GM12878 (cell line): ENCODE data around the gene METTL1. TPM values are rescaled to one million over a fixed set of nuclear protein-coding genes. Genes with fewer than 3 reads are reported as not detected.

ENCODE experiments used
- EGR1 ChIP-seq, 2 experiments: IDR thresholded peaks; 1 replicate in 1 of 2; 2 replicates in 1 of 2; pipeline ENCODE4 v1.6.1; 2011 to 2012; ENCODE audit warnings: low read depth in 2 of 2, low read length in 2 of 2, borderline replicate concordance in 1 of 2, mild to moderate bottlenecking in 1 of 2, moderate library complexity in 1 of 2
- LARP7 ChIP-seq: fragments of 450-650 bp; IDR thresholded peaks from 2 replicates; pipeline ENCODE4 v1.6.1; 2017; ENCODE audit warnings: mild to moderate bottlenecking
- PAX5 ChIP-seq: IDR thresholded peaks from 2 replicates; pipeline ENCODE4 v1.6.1; 2011; ENCODE audit warnings: low read depth, low read length, borderline replicate concordance
- PRDM15 ChIP-seq: fragments of 450-650 bp; formaldehyde crosslinking; IDR thresholded peaks from 2 replicates; pipeline ENCODE4 v1.4.0; 2020; ENCODE audit warnings: mild to moderate bottlenecking, moderate library complexity
- SMC3 ChIP-seq: IDR thresholded peaks from 2 replicates; pipeline ENCODE4 v1.6.1; 2011; ENCODE audit warnings: low read length, improper control_type of control experiment, borderline replicate concordance
- SREBF2 ChIP-seq: IDR thresholded peaks from 2 replicates; pipeline ENCODE4 v1.6.1; 2012; ENCODE audit warnings: mild to moderate bottlenecking, low read length
- SRF ChIP-seq, 2 experiments: IDR thresholded peaks; 2 replicates each; pipeline ENCODE4 v1.6.1; 2011; ENCODE audit warnings: low read depth in 2 of 2, low read length in 2 of 2, mild to moderate bottlenecking in 1 of 2, moderate library complexity in 1 of 2
- ZBTB33 ChIP-seq: fragments of 450-650 bp; IDR thresholded peaks from 2 replicates; pipeline ENCODE4 v1.6.1; 2017; ENCODE audit warnings: mild to moderate bottlenecking
- polyA plus RNA-seq, 11 experiments: library from polyadenylated mRNA; depleted of rRNA in 4 of 11; unstranded in 6 of 11; stranded (reverse) in 5 of 11; fragments of >200 nt; fragmentation: Nextera tagmentation in 4 of 11; fragmentation: Illumina TruSeq in 1 of 11; extraction: Ambion mirVana in 4 of 11; extraction: Trizol in 1 of 11; gene quantifications; 1 replicate in 1 of 11; 2 replicates in 10 of 11; pipeline versions ENCODE4 v1.2.1 to v1.2.3, GENCODE V29; 2011 to 2016; ENCODE audit warnings: inconsistent platforms in 2 of 11, missing spikeins in 2 of 11, low read depth in 1 of 11
- total RNA-seq, 4 experiments: library from RNA; depleted of rRNA in 3 of 4; stranded (reverse); fragments of >200 nt in 3 of 4; fragmentation: Illumina TruSeq in 1 of 4; extraction: Trizol in 1 of 4; gene quantifications; 2 replicates each; pipeline versions ENCODE4 v1.2.1 to v1.2.3, GENCODE V29; 2013 to 2021
- TF ChIP-seq, protein P1 (sequence below): fragments of 450-650 bp; IDR thresholded peaks from 2 replicates; pipeline ENCODE4 v1.6.1; 2016; ENCODE audit warnings: mild to moderate bottlenecking

Gene METTL1
- total and polyA plus RNA-seq, 10 of the 15 experiments (the other 5 are each of a cell fraction or from before 2014, with no cell fraction given), result 11.3 to 44.3 (median 30.6) TPM

DNA sequence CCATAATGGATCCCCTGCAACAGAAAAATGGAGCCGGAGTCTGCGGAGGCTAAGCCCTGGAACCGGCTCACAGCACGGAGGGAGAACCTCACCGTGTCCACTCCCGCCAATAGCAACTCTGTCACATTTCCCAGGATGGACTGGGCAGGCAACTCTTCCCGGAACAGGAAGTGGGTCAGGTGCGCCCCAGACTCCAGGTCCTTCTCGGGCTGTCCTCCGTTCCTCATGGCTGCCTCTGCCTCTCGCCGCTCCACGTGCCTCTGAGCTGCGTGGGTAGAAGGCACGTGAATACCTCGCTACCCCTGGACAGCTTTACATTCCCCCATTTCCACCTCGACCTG is 7.3 kb downstream of the METTL1 start (continued):
- TF ChIP-seq PRDM15 (CRISPR knock-in tag) (no peak), SMC3 (no peak), SREBF2 (no peak), ZBTB33 (no peak), EGR1 (IDR thresholded peaks at IDR 0.05; ENCODE audit: borderline replicate concordance in 1 of 2, low read depth in 2 of 2, low read length in 2 of 2) (0 out of 3 replicates have a peak, but pooled peaks of 1 of the 2 experiments have one; percentile 24), PAX5 (peak; percentile 23; the same call in 1 of the 2 replicates), LARP7 (no peak), SRF (IDR thresholded peaks at IDR 0.05; ENCODE audit: low read depth in 2 of 2, low read length in 2 of 2) (no peak)
- TF ChIP-seq, protein P1, sequence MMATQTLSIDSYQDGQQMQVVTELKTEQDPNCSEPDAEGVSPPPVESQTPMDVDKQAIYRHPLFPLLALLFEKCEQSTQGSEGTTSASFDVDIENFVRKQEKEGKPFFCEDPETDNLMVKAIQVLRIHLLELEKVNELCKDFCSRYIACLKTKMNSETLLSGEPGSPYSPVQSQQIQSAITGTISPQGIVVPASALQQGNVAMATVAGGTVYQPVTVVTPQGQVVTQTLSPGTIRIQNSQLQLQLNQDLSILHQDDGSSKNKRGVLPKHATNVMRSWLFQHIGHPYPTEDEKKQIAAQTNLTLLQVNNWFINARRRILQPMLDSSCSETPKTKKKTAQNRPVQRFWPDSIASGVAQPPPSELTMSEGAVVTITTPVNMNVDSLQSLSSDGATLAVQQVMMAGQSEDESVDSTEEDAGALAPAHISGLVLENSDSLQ, result no peak
- TF ChIP-seq, all 136 proteins: peak for 3
